KMS-11 (cell line): ENCODE measurements around the gene FXYD5.
"Not testable (repeated sequence)": the region's sequence is repeated elsewhere in the genome, so short reads cannot be mapped to it uniquely, and the experiment has no call there.

Source experiments
- H2AFZ ChIP-seq: fragments of 200-600 bp; sonication (generic); 2 replicates; pipeline ENCODE4 v1.6.1; 2016; ENCODE audit warnings: antibody characterized with exemption, mixed run types, low read depth
- H3K27ac ChIP-seq: fragments of 200-600 bp; sonication (generic); 2 replicates; pipeline ENCODE4 v1.6.1; 2016; ENCODE audit warnings: mild to moderate bottlenecking, mixed run types
- H3K27me3 ChIP-seq: fragments of 200-600 bp; sonication (generic); 2 replicates; pipeline ENCODE4 v1.6.1; 2017; ENCODE audit warnings: mild to moderate bottlenecking, low read depth, mixed run types, moderate library complexity; ENCODE audit not compliant: insufficient read depth
- H3K36me3 ChIP-seq: fragments of 200-600 bp; sonication (generic); 2 replicates; pipeline ENCODE4 v1.6.1; 2017; ENCODE audit warnings: mild to moderate bottlenecking, mixed run types; ENCODE audit not compliant: insufficient read depth
- H3K4me1 ChIP-seq: fragments of 200-600 bp; sonication (generic); 2 replicates; pipeline ENCODE4 v1.6.1; 2016; ENCODE audit warnings: mild to moderate bottlenecking, low read depth, mixed run types; ENCODE audit not compliant: poor library complexity, severe bottlenecking
- H3K4me2 ChIP-seq: fragments of 200-600 bp; sonication (generic); 2 replicates; pipeline ENCODE4 v1.7.0; 2016; ENCODE audit warnings: mild to moderate bottlenecking, mixed run types
- H3K4me3 ChIP-seq: fragments of 200-600 bp; sonication (generic); IDR thresholded peaks from 2 replicates; pipeline ENCODE4 v1.6.1; 2017; ENCODE audit warnings: low read depth, low read length, mixed read lengths; ENCODE audit not compliant: insufficient read depth
- H3K79me2 ChIP-seq: fragments of 200-600 bp; sonication (generic); 2 replicates; pipeline ENCODE4 v1.6.1; 2016; ENCODE audit warnings: low read depth, mixed run types; ENCODE audit not compliant: insufficient read depth
- H3K9ac ChIP-seq: fragments of 200-600 bp; sonication (generic); 2 replicates; pipeline ENCODE4 v1.6.1; 2016; ENCODE audit warnings: mild to moderate bottlenecking, mixed run types
- H4K20me1 ChIP-seq: fragments of 200-600 bp; sonication (generic); 2 replicates; pipeline ENCODE4 v1.6.1; 2016; ENCODE audit warnings: mild to moderate bottlenecking, mixed run types; ENCODE audit not compliant: insufficient read depth
- TF ChIP-seq, protein P1 (sequence below): fragments of 200-600 bp; sonication (generic); conservative IDR thresholded peaks from 2 replicates; pipeline ENCODE4 v1.6.1; 2017; ENCODE audit warnings: low read depth, mild to moderate bottlenecking, antibody characterized with exemption, low read length, moderate library complexity, mixed read lengths

The FXYD5 gene

DNA sequence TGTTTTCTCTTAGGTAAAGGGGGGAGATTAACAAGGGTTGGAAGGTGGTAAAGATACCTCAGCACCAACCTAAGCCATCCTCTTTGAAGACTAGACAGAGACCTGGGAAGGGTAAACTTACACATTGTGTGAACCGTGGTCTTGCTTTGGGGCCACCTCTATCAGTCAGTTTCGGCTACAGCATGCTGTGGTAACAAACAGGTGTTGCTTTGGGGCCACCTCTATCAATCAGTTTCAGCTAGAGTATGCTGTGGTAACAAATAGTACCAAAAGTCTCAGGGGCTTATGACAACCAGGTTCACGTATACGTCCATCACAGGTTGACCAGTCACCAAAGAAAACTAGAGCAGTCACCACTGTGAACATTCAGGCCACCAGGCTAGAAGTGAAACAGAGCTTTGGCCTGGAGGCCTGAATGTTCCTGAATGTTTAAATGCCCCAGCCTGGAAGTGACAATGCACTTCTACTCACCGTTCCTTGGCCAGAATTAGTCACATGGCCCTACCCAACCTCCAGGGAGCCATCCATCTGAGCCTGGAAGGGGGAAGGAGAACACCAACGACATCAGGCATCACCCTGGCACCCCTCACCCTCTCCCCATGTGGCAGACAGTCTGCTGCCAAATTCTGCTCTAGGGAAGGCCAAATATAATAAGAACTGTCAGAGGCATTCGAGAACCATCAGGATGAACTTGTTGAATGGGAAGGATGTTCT is 7.6 kb upstream of the FXYD5 start:
- no peak overlapping the region for H3K4me3 ChIP-seq
- no peaks in the 10 kb centered on the region for H4K20me1 ChIP-seq
- TF ChIP-seq, protein P1, sequence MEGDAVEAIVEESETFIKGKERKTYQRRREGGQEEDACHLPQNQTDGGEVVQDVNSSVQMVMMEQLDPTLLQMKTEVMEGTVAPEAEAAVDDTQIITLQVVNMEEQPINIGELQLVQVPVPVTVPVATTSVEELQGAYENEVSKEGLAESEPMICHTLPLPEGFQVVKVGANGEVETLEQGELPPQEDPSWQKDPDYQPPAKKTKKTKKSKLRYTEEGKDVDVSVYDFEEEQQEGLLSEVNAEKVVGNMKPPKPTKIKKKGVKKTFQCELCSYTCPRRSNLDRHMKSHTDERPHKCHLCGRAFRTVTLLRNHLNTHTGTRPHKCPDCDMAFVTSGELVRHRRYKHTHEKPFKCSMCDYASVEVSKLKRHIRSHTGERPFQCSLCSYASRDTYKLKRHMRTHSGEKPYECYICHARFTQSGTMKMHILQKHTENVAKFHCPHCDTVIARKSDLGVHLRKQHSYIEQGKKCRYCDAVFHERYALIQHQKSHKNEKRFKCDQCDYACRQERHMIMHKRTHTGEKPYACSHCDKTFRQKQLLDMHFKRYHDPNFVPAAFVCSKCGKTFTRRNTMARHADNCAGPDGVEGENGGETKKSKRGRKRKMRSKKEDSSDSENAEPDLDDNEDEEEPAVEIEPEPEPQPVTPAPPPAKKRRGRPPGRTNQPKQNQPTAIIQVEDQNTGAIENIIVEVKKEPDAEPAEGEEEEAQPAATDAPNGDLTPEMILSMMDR, result no peak
- peaks cover 2% of the 10 kb centered on the region for H3K4me1 ChIP-seq
- no peak overlapping the region for H3K4me2 ChIP-seq
- H3K9ac ChIP-seq, result no peak overlapping the region
- peaks cover 10% of the 10 kb centered on the region; the same call in 1 of the 2 replicates for H3K27me3 ChIP-seq
- H2AFZ ChIP-seq, result no peak overlapping the region
- no peaks in the 10 kb centered on the region for H3K36me3 ChIP-seq
- no peaks in the 10 kb centered on the region for H3K79me2 ChIP-seq
- no peak overlapping the region for H3K27ac ChIP-seq

DNA sequence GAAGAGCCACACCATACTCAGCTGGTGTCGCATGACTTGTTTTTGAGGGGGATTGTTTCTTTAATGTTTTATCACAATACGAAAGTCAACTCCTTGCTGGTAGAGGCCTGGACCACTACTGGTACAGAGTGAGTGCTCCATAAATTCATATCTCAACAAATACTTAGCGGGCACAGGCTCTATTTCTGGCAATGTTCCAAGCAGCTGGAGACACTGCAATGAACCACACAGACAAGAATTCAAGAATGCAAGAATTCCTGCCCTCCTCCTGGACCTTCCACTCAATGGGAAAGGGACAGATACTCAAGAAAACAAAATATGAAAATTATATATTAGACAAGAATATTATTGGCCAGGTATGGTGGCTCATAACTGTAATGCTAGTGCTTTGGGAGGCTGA is 5.1 kb upstream of the FXYD5 start:
- TF ChIP-seq, protein P1, result no peak
- H2AFZ ChIP-seq, result no peak overlapping the region
- no peak overlapping the region for H3K27ac ChIP-seq
- H3K4me1 ChIP-seq, result peaks cover 5% of the 10 kb centered on the region
- no peak overlapping the region for H3K9ac ChIP-seq
- H3K4me3 ChIP-seq, result no peak overlapping the region
- no peak overlapping the region for H3K4me2 ChIP-seq
- H4K20me1 ChIP-seq, result no peaks in the 10 kb centered on the region
- no peaks in the 10 kb centered on the region for H3K36me3 ChIP-seq
- no peaks in the 10 kb centered on the region; the same call in 1 of the 2 replicates for H3K27me3 ChIP-seq
- H3K79me2 ChIP-seq, result no peaks in the 10 kb centered on the region

DNA sequence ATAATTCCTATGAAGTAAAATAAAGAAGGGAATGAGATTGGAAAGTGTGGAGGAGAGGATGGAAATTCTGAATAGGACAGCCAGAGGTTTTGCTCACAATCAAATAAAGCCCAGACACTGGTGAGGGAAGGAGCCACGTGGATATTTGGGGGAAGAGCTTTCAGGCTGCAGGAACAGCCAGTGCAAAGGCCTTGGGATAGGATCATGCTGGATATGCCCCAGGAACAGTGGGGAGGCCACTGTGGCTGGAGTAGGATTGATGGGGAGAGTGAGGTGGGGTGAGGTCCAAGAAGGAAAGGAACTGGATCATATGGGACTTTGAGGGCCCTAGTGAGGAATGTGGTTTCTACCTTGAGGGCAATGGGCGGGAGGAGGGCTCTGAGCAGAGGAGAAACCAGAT is 4.1 kb upstream of the FXYD5 start:
- no peak overlapping the region for H3K9ac ChIP-seq
- no peaks in the 10 kb centered on the region for H3K36me3 ChIP-seq
- H2AFZ ChIP-seq, result no peak overlapping the region
- H3K27ac ChIP-seq, result no peak overlapping the region
- no peaks in the 10 kb centered on the region; the same call in 1 of the 2 replicates for H3K27me3 ChIP-seq
- TF ChIP-seq, protein P1, result no peak
- H3K4me2 ChIP-seq, result no peak overlapping the region
- no peaks in the 10 kb centered on the region for H4K20me1 ChIP-seq
- no peak overlapping the region for H3K4me3 ChIP-seq
- H3K4me1 ChIP-seq, result peaks cover 5% of the 10 kb centered on the region
- peaks cover 8% of the 10 kb centered on the region; the same call in 1 of the 2 replicates for H3K79me2 ChIP-seq

DNA sequence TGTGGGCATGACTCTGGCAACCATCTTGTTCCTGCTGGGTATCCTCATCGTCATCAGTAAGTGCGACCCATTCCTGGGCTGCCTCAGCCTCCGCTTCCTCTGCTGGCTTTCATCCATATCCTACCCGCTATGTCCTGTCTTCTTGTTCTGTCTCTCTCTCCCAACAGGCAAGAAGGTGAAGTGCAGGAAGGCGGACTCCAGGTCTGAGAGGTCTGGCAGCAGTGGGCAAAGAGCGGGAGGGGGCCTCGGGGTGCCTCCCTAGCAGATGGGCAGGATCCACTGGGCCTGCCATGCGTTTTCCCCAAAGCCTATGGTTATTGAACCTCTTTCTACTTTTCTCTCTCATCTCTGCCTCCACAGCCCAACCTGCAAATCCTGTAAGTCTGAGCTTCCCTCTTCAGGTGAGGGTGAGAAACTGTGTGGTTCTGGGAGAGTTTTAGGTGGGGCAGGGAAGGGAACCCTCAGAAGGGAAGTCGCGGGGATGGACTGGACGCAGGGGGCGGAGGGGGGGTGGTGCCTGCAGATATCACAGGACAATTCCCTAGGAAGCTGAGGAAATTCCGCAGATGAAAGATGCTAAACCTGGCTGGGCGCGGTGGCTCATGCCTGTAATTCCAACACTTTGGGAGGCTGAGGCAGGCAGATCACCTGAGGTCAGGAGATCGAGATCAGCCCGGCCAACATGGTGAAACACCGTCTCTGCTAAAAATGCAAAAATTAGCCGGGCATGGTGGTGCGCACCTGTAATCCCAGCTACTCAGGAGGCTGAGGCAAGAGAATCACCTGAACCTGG is 3.1 kb upstream of the FXYD5 start:
- TF ChIP-seq, protein P1, result no peak
- Histone ChIP-seq H2AFZ (no peak overlapping the region), H4K20me1 (no peaks in the 10 kb centered on the region), H3K27ac (no peak overlapping the region), H3K4me3 (no peak overlapping the region), H3K36me3 (no peaks in the 10 kb centered on the region), H3K79me2 (peaks cover 18% of the 10 kb centered on the region), H3K27me3 (no peaks in the 10 kb centered on the region; the same call in 1 of the 2 replicates), H3K4me1 (peaks cover 12% of the 10 kb centered on the region), H3K9ac (no peak overlapping the region), H3K4me2 (no peak overlapping the region)

DNA sequence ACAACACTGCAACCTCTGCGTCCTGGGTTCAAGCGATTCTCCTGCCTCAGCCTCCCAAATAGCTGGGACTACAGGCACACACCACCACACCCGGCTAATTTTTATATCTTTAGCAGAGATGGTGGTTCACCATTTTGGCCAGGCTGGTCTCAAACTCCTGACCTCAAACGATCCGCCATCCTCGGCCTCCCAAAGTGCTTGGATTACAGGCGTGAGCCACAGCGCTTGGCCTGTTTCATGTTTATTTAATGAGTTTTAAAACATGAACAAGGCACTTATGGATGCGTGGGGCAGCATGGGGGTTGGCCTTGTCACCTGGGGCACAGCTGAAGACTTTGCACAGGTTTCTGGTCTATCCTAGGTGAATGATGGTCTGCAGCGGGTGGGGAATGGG is 1.4 kb upstream of the FXYD5 start:
- Histone ChIP-seq H3K4me2 (peak overlapping the region; percentile 86; the same call in 1 of the 2 replicates), H3K79me2 (peaks cover 21% of the 10 kb centered on the region), H3K4me1 (peaks cover 12% of the 10 kb centered on the region), H2AFZ (0 out of 2 replicates have a peak overlapping the region, but pooled peaks have one; percentile 96)
- H3K27ac ChIP-seq, H3K9ac ChIP-seq, H3K4me3 ChIP-seq, H3K27me3 ChIP-seq, H3K36me3 ChIP-seq, H4K20me1 ChIP-seq: not testable (repeated sequence)
